ENCODE results near the gene COQ8B.

Gene COQ8B

GRCh38 chr19:40717325-40717879 lies 716 bp upstream of the COQ8B start:
- no peak for DNase-seq

- no peak for DNase-seq
Observed at GRCh38 chr19:40716031-40716481, 630 bp downstream of the COQ8B start.

- peak; percentile 88 for DNase-seq
Observed at GRCh38 chr19:40714441-40715299, 2.0 kb downstream of the COQ8B start.

GRCh38 chr19:40713939-40714338 lies 2.7 kb downstream of the COQ8B start:
- DNase-seq, result no peak

- no peak for DNase-seq
Observed at GRCh38 chr19:40709817-40710216, 6.9 kb downstream of the COQ8B start.

- no peak for DNase-seq
Observed at GRCh38 chr19:40707615-40708014, 9.1 kb downstream of the COQ8B start.

- no peak for DNase-seq
Observed at GRCh38 chr19:40705950-40706619, 10.6 kb downstream of the COQ8B start.

- no peak for DNase-seq
Observed at GRCh38 chr19:40705362-40705651, 11.4 kb downstream of the COQ8B start.

- no peak for DNase-seq
Observed at GRCh38 chr19:40704491-40705361, 12.0 kb downstream of the COQ8B start.

GRCh38 chr19:40703029-40703755 lies 13.5 kb downstream of the COQ8B start:
- DNase-seq, result no peak

GRCh38 chr19:40702337-40703012 lies 14.2 kb downstream of the COQ8B start:
- DNase-seq, result no peak

- no peak for DNase-seq
Observed at GRCh38 chr19:40701758-40702157, 14.9 kb downstream of the COQ8B start.

- no peak for DNase-seq
Observed at GRCh38 chr19:40700083-40700482, 16.6 kb downstream of the COQ8B start.

- DNase-seq, result no peak
Observed at GRCh38 chr19:40697007-40697406, 19.7 kb downstream of the COQ8B start.

GRCh38 chr19:40695881-40696280 lies 20.8 kb downstream of the COQ8B start:
- DNase-seq, result no peak

GRCh38 chr19:40693896-40694295 lies 22.8 kb downstream of the COQ8B start:
- DNase-seq, result no peak

- DNase-seq, result no peak
Observed at GRCh38 chr19:40693150-40693788, 23.4 kb downstream of the COQ8B start.

- DNase-seq, result no peak
Observed at GRCh38 chr19:40692212-40692551, 24.5 kb downstream of the COQ8B start.

GRCh38 chr19:40691421-40692211 lies 25.1 kb downstream of the COQ8B start:
- DNase-seq, result no peak

- DNase-seq, result peak; percentile 78
Observed at GRCh38 chr19:40690693-40691420, 25.8 kb downstream of the COQ8B start.

Data from MV-4-11 (cell line).